IPS DF 4.7 (cell line): ENCODE data around the gene HOXB4.

ENCODE experiments used
- DNase-seq: peaks from one replicate; pipeline ENCODE4 v3.0.0-alpha.2; 2013; ENCODE audit warnings: low spot score; ENCODE audit errors: extremely low read depth

Gene HOXB4

DNA sequence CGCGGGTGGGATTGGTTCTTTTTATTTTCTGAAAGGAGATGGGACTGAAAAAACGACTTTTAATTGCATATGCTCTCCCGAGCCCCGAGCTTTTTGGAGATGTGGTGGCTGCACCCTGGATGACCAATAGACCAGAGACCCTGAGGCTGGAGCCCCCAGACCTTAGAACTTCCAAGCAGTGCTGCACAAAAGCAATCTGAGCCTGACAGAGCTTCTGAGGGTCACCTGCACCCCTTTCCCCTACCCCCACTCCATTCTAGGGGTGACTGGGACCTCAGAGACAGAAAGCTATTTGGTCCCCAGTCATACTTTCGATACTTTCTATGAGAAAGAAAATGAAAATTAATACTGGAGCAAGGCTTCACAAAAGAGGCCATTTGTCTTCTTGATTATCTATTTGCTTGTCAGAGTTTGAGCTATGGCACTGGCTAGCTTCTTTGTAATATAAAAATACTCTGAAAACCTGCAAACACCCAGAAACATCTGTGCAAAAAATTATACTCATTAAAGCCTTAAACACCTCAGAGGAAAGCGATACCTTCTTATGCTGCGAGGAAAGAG lies 3.6 kb downstream of the HOXB4 start:
- no peak for DNase-seq

DNA sequence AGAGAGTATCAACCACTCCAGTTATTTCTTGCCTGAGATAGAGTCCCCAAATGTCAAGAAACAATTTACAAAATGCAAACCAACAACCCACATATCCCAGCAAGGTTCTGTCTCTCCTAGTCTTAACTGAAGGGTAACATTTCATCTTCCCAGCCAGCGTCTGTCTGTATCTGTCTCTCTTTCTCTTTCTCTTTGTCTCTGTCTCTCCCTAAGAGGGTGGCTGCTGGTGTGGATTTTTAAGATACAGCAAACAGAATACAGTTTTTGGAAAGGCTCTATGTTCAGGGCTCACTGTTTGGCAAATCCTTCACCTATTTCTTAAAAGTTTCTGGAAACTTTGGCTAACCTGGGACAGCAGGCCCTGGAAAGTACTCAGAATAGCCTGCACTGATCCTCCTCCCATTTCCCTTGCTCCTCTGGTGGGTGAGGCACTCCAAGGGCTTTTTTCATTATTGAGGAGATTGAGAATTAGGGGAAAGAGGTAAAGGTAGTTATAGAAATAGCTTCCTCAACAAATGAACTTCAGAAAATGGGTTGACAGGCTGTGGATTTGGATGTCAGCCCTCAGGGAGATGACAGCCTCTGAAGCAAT lies 6.2 kb downstream of the HOXB4 start:
- no peak for DNase-seq

DNA sequence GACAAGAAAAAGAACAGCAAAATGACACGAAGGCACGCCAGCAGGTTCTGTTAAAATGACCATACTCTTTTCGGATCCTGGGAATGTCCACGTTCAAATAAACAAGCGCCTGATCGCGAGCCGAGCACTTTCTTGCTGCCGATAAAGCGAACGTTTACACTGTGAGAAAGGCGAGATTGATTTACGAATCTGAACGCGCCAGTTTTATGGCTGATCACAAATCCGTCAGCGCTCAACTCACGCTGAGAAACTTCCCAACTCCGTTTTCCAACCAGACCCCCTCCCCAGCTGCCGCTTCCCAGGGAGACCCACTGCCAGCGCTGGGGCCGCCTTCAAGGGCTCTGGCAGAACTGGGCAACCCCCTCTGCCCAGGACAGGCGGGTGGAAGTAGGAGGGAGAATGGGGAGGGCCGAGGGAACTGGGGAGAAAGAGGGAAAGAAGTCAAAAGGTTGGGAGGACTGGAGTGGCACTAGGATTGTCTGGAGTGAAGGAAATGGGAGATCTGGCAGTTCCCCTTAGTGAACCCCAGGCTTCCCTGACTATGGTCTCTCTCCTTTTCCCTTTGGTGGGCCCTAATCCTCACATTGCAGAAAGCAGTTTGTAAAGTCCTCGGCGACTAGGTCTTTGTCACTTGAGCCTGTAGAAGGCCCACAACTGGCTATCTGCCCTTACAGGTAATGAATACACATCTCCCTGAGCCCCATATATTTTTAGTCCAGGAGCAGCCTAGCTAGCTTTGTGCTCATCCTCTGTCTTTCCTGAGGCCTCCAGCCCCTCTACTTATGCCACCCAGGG lies 6.9 kb downstream of the HOXB4 start:
- no peak for DNase-seq

DNA sequence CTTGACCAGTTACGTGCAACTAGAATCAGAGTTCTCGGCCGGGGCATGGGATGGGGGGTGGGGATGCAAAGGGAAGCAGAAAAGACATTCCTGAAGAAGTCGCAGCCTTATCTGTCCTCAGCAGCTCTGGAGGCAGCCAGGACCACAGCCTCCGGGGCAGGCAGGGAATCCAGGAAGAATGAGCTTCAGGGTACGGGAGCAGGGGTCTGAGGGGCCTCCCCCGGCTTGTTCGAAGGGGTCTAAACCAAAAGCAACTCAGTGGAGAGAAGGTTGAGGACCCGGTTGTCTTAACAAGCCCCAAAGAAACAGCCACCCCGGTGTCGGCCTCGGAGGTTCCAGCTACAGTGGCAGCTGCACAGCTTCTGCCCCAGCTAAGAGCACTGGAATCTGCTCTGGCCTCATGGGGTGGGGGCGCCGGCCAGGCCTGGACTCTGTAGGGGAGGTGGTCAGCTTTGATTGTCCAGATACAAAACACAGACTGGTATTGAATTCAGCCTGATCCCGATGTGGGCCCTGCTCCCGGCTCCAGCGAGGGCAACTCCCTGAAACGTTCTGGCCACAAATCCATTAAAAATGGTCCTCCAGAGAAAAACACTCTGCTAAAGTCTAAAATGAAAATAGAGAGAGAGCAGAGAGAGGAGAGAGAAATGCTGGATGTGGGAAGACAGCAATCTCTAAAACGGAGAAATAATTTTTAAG lies 7.7 kb downstream of the HOXB4 start:
- DNase-seq = no peak

DNA sequence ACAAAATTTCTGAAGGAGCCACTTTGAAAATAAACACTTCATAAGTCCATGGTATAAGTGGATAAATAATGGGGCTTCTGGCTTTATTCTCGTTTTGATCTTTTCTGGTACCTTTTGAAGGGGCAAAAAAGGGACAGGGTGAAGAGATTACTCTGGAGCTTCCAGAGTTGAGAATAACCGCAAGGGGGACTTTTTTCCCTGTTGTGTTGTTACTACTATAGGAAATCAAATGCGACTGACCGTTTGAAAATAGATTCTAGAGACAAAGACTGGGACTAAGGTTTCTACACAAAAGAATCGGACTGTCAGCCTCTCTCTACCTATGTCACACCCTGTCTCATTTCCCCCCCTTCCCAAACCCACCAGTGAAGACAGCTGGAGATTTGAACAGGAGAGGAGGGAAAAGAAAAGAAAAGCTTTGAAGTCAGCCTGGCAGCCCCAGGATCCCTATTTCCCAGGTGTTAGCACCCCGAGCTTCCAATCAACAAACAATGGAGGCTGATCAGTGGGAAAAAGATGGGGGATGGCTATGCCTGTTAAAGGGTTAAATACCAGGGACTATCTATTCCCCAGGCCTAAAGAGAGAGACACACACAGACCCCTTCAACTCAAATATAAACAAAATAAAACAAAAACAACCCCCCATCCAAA lies 8.4 kb downstream of the HOXB4 start:
- DNase-seq = no peak

DNA sequence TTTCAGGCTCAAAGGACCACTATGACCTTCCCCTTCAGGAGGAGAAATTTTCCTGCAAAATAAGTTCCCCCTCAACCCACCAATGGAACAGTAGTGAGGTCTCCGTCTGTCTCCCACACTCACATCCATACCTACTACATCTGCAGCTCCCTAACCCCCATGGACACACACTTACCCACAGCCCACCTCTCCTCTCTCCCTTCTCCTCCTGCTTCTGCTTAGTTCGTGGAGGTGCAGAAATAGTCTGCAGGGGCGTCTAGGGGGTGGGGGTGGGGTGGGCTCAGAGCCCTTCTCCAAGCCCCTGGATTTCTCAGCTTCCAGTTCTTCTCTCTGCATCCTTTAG lies 8.9 kb downstream of the HOXB4 start:
- no peak for DNase-seq

DNA sequence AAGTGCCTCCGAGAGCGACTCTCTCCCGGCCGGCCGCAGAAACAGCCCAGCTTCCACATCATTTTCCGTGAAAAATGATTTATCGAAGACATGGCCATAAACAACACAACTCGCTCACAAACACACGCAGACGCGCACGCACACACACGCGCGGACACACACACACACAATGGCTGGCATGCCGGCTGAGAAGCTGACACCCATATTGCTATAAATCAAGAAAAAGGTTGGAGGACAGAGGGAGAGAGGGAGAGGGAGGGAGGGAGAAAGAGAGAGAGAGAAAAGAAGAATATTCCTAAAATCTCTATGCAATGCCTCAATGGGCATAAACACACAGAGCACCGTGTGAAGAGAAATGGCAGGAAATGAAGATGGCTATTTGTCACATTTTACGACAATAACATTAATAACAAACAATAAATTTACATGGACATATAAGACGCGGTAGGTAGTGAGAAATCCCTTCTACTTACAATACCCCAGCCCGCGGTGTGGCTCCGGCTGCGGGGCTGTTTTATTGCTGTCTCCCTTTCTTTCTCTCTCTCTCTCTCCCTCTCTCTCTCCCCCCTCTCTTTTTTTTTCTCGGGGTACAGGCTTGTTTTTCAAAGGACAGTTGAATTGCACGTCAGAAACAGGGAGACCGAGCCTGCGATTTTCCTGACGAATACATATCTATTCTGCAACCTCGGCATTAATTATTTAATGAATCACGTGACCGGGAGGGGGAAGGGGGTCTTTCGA lies 9.5 kb downstream of the HOXB4 start:
- no peak for DNase-seq

DNA sequence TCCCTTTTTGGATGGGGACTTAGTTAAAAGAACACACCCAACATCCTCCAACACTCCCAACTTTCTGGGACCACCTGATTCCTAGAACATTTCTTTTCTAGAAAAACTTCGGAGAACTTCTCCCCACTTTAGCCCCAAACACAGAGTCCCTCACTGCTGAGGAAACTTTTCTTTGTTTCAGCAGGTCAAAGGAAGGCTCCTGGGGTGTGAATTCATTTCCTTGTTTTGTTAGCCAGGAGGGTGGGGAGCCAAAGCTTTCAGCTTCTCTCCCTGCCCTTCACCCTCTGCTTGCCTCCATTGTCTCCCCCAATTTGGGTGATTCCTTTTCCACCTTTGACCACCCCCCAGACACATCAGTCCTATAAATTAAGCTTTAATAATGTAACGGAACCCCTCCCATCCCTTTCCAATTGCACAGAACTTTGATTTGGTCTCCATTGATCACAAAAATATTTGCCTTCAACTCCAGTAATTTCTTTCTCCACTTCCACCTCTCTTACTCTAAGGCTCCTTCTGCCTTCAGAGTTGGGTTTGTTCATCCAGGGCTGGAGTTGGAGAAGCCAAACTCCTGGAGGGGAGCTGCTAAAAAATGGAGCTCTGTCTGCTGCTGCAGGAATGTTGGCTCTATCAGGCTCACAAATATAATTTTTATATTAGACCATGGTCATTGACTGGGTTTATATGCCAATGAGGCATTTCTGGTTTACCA lies 10.3 kb downstream of the HOXB4 start:
- no peak for DNase-seq

DNA sequence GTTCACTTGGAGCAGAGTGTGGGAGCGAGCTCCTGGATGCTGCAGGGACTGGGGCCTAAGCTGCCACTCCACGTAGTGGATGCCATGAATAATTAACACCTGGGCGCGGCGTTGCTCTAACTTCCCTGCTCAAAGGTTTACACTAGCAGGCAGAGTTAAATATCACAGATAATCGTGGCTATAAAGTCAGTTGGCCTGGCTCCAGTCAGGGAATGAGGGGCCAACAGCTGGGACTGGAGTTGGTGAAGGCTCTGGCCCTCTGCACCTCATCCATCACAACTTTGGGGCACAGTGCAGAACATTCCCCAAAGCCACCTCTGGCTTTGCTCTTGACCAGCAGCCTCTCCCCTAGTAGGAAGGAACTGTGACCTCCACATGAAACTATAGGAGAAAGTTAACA lies 10.9 kb downstream of the HOXB4 start:
- no peak for DNase-seq

DNA sequence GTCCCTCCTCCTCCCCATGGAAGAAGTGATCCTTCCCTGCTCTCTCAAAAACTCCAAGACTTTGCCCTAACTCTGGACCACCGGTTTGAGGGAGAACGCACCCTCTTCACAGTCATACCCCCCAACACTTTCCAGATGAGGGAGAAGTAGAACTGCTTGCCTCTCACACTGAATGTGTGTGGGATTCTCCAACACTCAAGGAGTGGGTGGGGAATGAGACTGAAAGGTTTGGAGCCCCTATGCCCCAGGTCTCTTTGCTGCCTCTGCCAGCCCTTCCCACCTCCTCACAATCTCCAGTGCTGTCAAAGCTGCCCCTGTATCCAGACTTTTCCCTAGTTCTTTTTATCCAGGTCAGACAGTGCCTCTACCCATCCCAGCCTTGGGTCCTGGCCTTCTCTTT lies 11.4 kb downstream of the HOXB4 start:
- no peak for DNase-seq

DNA sequence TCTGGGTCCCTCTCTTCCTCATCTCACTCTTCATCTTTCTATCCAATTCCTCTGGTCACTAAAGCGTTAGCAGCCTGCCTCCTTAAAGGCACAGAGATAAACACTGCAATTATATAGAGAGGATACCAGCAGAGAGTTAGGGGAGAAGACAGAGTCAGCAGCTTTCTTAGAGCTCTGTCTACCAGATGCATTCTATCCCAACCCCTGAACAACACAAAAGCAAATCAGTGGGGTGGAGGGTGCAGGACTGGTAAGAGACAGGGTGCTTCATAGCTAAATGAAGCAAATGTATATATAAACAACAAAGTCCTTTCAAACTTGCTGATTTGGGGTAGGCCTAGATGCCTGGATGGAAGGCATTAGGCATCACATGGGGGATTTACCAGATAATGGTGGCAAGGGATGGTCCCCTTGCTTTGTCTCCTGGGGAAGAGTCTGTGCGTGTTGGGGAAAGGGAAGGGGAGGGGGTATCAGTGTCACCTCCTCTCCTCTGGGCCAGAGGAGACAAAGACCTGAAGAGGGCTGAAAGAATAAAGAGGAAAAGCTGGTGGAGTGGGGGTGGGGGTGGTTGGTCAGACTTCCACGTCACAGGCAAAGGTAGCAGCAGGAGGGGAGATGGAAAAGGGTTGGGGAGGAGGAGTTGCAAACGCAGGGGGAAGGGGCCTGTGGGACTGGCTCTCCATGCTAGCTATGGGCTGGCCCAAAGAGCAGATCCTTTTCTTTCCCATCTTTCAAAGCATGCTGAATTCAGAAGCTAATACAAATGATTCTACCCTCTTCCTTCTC lies 12.0 kb downstream of the HOXB4 start:
- no peak for DNase-seq

DNA sequence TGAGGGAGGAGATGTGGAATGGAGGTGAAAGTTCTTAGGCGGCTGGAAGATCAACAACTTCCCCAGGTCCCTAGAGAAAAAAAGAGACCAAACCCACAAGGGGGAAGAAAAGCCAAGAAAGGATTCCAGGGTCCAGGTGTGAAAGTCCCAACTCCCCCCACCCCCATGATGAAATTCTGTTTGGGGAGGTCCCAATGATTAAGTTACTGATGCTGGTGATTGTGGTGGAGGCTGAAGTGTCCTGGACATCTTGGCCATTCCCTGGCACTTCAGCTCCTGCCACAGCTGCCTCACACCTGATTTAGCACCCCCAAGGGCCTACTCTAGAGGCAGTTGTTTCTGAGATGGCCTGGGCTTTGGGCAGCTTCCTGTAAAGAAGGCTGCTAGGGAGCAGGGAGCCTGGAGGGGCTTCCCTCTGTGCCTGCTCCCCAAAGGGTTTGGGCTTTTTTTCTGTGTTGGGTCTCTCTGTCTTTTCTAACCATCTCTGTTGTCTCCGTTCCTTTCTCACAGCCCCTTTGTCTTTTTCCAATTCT lies 13.1 kb downstream of the HOXB4 start:
- no peak for DNase-seq

DNA sequence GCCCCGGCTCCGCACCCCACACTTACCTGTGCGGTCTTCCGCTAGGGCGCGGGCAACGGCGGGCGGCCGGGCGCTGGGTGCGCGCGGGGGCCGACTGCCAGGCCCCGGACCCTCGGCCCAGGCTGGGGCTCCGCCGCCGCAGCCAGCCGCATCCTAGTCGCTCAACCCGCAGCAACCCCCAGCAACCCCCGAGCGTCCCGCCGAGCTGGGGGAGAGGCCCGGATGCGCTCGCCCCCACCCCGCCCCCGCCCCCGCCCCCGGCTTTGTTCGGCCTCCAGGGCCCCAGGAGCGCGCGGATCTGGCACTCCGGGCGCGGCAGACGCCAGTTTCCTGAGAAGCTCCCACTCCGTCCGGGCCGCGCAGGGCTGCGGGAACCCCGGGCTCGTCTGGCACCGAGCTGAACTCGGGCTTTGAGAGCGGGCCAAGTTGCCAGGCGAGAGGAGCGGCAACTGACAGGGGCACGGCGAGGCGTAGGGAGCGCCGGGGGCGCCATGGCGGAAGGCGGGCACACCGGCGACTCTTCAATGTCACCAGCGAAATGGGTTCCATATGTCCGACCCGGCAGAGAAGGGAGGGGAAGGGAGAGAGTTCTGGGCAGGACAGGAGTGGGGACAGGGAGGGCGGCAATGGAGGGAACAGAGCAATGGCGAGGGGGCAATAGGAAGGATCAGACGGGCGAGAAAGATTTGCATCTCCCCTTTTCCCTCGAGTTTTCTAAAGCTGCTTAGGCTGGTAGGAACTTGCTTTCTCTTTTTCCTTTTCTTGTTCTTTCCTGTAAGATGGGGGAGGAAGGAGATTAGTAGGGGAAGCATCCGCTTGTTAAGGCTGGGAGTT lies 13.7 kb downstream of the HOXB4 start:
- DNase-seq = no peak

DNA sequence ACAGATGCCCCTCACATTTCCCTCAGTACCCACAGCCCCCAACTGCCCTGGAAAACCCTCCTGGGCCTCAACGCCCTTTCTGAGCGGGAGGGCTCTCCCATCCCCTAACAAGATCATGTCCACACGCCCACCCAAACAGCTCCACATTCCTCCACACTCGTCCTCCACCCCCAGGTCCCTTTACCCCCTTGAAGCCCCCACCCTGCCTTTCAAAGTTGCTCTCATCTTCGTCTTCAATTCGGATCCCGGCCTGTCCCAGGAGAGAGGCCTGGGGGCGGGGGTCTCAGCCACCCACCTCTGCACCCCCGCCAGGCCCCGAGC lies 14.3 kb downstream of the HOXB4 start:
- no peak for DNase-seq

DNA sequence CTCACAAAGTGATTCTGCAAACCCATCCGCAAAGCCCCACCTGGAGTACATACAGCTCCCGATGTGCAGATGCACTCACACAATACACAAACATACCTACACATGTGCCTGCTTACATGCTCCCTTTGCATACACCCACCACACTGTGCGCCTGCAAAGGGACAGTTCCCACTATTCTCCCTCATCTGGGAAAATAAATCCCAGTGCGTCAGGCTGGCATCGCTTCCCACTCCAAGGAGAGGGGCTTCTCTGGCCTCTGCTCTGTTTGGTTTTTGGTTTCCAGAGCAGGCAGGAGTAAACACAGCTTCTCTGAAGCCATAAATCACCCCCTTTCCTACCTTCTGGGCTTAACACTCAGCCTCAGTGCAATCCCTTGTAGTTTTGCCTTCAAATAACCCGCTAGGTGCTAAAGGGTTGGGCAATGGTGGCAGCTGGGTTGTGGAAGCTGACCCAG lies 14.7 kb downstream of the HOXB4 start:
- no peak for DNase-seq

DNA sequence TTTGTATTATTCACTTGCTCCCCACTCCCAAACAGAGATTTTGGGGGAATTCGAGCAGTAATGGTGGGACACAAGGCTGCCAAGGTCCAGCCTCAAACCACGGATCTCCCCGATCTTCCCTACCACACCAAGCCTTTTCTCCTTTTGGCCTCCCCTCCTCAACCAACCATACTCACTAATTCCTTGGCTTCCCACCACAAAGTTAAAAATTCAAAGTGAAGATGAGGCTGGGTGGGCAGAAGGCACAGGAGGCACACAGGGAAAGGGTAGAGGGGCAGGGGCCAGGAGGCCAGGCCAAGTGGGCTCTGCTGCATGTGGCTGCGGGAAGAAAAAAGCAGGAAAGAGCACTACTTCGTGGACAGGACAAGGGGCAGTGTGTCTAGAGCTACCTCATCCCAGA lies 15.2 kb downstream of the HOXB4 start:
- no peak for DNase-seq

DNA sequence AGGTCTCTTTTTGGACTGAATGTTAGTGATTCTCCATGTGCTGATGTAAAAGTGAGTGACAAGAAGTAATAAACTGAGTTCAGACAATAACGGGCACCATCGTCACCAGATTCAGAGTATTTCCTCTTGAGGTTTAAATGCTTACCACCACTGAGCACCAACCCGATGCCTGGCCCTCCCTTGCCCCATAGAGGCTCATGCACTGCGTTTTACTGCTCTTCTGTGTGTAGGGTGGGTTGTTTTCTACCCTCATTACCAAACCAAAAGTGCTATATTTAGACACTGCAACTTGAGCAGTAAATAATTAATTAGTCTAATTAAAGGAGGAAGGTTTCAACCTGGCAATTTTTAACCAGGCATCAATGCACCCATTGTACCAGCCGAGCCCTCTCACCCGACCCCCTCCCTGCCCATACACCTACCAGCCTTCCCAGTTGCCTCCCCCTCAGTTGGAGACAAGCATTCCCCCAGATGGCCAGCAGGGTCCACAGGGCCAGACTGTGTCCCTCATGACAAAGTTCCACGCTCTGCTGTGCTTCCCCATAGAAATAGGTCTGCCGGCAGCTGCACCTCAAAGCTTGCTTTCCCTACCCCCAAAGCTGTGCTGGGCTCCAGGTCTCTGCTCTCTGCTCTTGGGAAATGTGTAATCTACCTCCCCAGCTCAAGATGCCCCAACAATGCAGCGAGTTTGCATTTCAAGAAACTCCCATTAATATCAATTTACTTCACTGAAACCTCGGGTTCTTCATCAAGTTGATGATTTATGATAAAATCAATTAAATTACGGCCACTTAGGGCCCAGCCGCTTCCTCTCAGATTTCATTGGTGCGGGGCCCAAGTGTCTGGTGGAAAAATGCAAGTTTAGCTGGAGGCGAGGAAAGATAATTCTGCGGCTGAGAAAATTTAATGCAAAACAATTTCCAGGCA lies 16.0 kb downstream of the HOXB4 start:
- DNase-seq = no peak
